ENCODE data around the gene ARHGEF28.

The ARHGEF28 gene

DNA sequence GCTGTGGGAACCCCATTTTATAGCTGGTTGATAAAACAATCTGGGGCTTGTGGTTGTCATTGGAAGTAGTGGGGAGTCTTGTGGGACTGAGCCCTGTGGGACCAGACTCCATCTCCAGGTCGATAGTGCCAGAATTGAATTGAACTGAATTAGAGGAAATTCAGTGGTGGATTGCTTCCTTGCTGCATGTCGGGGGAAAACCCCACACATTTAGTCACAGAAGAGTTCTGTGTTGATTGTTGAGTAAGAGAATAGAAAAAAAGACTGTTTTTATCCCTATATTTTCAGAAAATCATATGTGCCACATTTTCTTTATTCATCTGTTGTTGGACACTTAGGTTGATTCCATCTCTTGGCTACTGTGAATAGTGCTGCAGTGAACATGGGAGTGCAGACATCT, 209.7 kb downstream of the ARHGEF28 start:
- DNase-seq, result no peak
- H3K4me3 ChIP-seq (ENCODE audit: low read length), result no peak overlapping the region
- no peaks in the 10 kb centered on the region for H3K4me1 ChIP-seq (ENCODE audit: low read length)

DNA sequence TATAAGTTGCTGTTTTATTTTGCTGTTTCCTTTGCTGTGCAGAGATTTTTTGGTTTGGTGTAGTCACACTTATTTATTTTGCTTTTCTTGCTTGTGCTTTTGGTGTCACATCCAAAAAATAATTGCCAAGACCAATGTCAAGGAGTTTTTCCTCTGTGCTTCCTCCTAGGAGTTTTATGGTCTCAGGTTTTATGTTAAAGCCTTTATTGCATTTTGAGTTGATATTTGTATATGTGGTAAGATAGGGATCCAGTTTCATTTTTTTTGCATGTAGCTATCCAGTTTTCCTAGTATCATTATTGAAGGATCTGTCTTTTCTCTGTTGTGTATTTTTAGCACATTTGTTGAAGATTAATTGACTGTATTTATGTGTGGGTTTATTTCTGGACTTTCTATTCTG, 210.6 kb downstream of the ARHGEF28 start:
- H4K20me1 ChIP-seq (ENCODE audit: insufficient read depth, low read length), result no peaks in the 10 kb centered on the region
- H3K4me1 ChIP-seq (ENCODE audit: low read length), result no peaks in the 10 kb centered on the region
- no peak overlapping the region for H3K27ac ChIP-seq (ENCODE audit: low read length)
- H3K9me2 ChIP-seq (replicated peaks; ENCODE audit: insufficient read depth, low read length), result no peaks in the 10 kb centered on the region
- no peaks in the 10 kb centered on the region for H3K9me3 ChIP-seq (replicated peaks; ENCODE audit: insufficient read depth, low read length)
- no peaks in the 10 kb centered on the region for H3K36me3 ChIP-seq (replicated peaks; ENCODE audit: insufficient read depth, low read length)
- H3K27me3 ChIP-seq (replicated peaks; ENCODE audit: insufficient read depth, low read length), result no peaks in the 10 kb centered on the region
- TF ChIP-seq EZH2 (optimal IDR thresholded peaks at IDR 0.05; ENCODE audit: low read depth, low read length) (no peak), EZH2phosphoT487 (IDR thresholded peaks at IDR 0.05; ENCODE audit: low read length) (no peak)
- TF ChIP-seq, protein P1, sequence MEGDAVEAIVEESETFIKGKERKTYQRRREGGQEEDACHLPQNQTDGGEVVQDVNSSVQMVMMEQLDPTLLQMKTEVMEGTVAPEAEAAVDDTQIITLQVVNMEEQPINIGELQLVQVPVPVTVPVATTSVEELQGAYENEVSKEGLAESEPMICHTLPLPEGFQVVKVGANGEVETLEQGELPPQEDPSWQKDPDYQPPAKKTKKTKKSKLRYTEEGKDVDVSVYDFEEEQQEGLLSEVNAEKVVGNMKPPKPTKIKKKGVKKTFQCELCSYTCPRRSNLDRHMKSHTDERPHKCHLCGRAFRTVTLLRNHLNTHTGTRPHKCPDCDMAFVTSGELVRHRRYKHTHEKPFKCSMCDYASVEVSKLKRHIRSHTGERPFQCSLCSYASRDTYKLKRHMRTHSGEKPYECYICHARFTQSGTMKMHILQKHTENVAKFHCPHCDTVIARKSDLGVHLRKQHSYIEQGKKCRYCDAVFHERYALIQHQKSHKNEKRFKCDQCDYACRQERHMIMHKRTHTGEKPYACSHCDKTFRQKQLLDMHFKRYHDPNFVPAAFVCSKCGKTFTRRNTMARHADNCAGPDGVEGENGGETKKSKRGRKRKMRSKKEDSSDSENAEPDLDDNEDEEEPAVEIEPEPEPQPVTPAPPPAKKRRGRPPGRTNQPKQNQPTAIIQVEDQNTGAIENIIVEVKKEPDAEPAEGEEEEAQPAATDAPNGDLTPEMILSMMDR (IDR thresholded peaks at IDR 0.05; ENCODE audit: low read length), result no peak
- no peaks in the 10 kb centered on the region for H3F3A ChIP-seq (ENCODE audit: insufficient read depth, low read length)
- no peak overlapping the region for H3K4me2 ChIP-seq (ENCODE audit: low read depth, low read length)
- no peak overlapping the region for H2AFZ ChIP-seq (ENCODE audit: low read length)
- H3K79me2 ChIP-seq (ENCODE audit: low read length), result no peaks in the 10 kb centered on the region
- DNase-seq, result no peak
- no peak overlapping the region for H3K9ac ChIP-seq (ENCODE audit: low read length)
- H3K4me3 ChIP-seq (ENCODE audit: low read length), result no peak overlapping the region

More for the DNA sequence above, 209.7 kb downstream of the ARHGEF28 start:
- no peaks in the 10 kb centered on the region for H4K20me1 ChIP-seq (ENCODE audit: insufficient read depth, low read length)
- H3F3A ChIP-seq (ENCODE audit: insufficient read depth, low read length), result no peaks in the 10 kb centered on the region
- TF ChIP-seq, protein P1 (IDR thresholded peaks at IDR 0.05; ENCODE audit: low read length), result no peak
- TF ChIP-seq EZH2phosphoT487 (IDR thresholded peaks at IDR 0.05; ENCODE audit: low read length) (no peak), EZH2 (optimal IDR thresholded peaks at IDR 0.05; ENCODE audit: low read depth, low read length) (no peak)
- H3K79me2 ChIP-seq (ENCODE audit: low read length), result no peaks in the 10 kb centered on the region
- H3K9me3 ChIP-seq (replicated peaks; ENCODE audit: insufficient read depth, low read length), result no peaks in the 10 kb centered on the region
- H3K27me3 ChIP-seq (replicated peaks; ENCODE audit: insufficient read depth, low read length), result no peaks in the 10 kb centered on the region
- H3K9ac ChIP-seq (ENCODE audit: low read length), result no peak overlapping the region
- H3K27ac ChIP-seq (ENCODE audit: low read length), result no peak overlapping the region
- no peaks in the 10 kb centered on the region for H3K9me2 ChIP-seq (replicated peaks; ENCODE audit: insufficient read depth, low read length)
- no peaks in the 10 kb centered on the region for H3K36me3 ChIP-seq (replicated peaks; ENCODE audit: insufficient read depth, low read length)
- H3K4me2 ChIP-seq (ENCODE audit: low read depth, low read length), result no peak overlapping the region
- H2AFZ ChIP-seq (ENCODE audit: low read length), result no peak overlapping the region

DNA sequence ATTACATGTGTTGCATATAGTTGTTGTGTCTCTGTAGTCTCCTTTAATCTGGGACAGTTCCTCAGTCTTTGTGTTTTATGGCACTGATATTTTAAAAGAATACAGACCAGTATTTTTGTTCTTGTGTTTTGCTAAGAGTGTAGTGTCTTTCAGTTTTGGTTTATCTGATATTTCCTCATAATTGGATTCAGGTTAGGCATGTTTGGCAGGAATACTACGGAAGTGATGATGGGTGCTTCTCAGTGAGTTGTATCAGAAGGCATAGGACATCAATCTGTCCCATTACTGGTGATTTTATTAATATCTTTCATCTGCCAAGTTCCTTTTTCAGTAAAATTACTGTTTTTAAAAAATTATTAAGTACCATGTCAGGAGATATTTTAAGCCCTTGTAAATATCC, 212.9 kb downstream of the ARHGEF28 start:
- Histone ChIP-seq H4K20me1 (ENCODE audit: insufficient read depth, low read length) (no peaks in the 10 kb centered on the region), H3K9me2 (replicated peaks; ENCODE audit: insufficient read depth, low read length) (no peaks in the 10 kb centered on the region), H3K9ac (ENCODE audit: low read length) (no peak overlapping the region), H3F3A (ENCODE audit: insufficient read depth, low read length) (no peaks in the 10 kb centered on the region), H3K4me1 (ENCODE audit: low read length) (no peaks in the 10 kb centered on the region), H3K9me3 (replicated peaks; ENCODE audit: insufficient read depth, low read length) (no peaks in the 10 kb centered on the region), H3K27me3 (replicated peaks; ENCODE audit: insufficient read depth, low read length) (no peaks in the 10 kb centered on the region), H3K4me3 (ENCODE audit: low read length) (no peak overlapping the region), H3K36me3 (replicated peaks; ENCODE audit: insufficient read depth, low read length) (no peaks in the 10 kb centered on the region), H3K4me2 (ENCODE audit: low read depth, low read length) (no peak overlapping the region), H2AFZ (ENCODE audit: low read length) (no peak overlapping the region), H3K27ac (ENCODE audit: low read length) (no peak overlapping the region), H3K79me2 (ENCODE audit: low read length) (no peaks in the 10 kb centered on the region)
- TF ChIP-seq, protein P1 (IDR thresholded peaks at IDR 0.05; ENCODE audit: low read length), result no peak
- TF ChIP-seq EZH2phosphoT487 (IDR thresholded peaks at IDR 0.05; ENCODE audit: low read length) (no peak), EZH2 (optimal IDR thresholded peaks at IDR 0.05; ENCODE audit: low read depth, low read length) (no peak)
- DNase-seq, result no peak
